IPS DF 4.7 (cell line): ENCODE data around the gene CHCT1.
"Not testable (repeated sequence)": the region's sequence is repeated elsewhere in the genome, so short reads cannot be mapped to it uniquely, and the experiment has no call there.

Source experiments
- DNase-seq: peaks from one replicate; pipeline ENCODE4 v3.0.0-alpha.2; 2013; ENCODE audit warnings: low spot score; ENCODE audit errors: extremely low read depth

The CHCT1 gene

DNA sequence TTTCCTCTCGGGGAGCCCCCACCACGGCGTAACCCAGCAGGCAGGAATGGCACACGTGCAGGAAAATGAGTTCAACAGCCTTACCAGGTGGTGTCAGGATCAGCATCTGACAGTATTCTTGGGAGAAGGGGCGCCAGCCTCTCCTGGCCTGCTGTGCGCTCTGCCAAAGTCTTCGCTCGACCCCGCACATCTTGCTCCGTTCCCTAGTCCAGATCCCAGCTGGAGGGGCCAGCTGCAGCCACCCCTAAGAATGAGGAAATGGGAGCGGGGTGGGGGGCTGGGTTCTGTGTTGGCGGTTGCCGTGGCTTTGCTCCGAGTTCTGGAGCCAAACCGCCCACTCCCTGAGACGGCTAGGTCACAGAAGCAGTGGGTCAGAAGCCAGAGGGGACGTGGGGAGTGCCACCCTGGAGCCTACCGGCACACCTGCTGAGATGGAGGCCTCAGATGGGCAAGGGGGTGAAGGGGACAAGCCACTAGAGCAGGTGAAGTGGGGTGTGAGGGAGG, at the start of gene CHCT1:
Gene CHCT1, plus strand, starts transcription at position 328 of the 504 bp plus-strand sequence. Its CDS starts 104 bp downstream, at position 432.
- no peak for DNase-seq

DNA sequence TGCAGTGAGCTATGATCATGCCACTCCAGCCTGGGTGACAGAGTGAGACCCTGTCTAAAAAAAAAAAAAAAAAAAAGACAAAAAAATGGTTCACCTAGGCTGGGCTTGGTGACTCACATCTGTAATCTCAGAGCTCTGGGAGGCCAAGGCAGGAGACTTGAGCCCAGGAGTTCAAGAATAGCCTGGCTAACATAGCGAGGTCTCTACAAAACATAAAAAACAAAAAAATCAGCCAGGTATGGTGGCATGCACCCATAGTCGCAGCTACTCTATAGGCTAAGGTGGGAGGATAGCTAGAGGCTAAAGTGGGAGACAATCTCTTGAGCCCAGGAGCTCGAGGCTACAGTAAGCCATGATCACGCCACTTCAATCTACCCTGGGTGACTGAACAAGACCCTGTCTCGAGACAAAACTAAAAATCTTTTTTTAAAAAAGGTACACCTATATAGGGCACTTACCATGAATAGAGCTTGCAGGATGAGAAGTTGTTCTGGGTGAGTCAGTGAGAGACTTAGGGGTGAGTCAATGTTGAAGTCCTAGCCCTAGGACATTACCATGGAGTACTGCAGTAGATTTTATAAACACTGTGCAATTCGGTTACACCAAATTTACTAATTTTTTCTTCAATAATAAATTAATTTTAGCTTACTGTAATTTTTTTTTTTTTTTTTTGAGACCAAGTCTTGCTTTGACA, 49.4 kb upstream of the CHCT1 start:
- DNase-seq = no peak

DNA sequence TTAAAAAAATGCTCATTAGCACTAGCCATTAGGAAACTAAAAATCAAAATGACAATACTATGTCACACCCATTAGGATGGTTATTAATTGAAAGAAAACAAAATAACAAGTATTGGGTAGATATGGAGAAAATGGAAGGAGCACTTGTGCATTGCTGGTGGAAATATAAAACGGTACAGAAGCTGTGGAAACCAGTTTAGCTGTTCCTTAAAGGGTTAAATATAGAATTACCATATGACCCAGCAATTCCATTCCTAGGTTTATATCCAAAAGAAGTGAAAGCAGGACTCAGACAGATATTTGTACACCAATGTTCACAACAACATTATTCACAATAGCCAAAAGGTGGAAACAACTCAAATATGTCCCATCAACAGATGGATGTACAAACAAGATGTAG, 44.1 kb upstream of the CHCT1 start:
- DNase-seq = not testable (repeated sequence)

DNA sequence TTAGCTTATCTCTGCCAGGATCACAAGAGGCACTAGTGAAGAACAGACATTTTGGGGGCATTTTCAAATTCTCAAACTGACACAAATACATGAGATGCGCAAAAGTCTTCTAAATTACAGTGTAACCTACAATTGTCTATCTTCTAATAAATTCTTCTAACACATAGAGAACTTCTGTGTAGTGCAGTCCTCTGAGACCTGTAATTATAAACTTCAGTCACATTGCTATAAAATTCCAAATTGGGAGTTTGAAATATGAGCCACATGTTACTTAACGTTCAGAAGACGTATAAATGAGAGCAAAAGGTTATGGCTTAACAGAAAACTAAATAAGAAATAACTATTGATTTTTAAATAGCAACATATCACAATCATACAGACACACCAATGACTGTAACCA, 42.8 kb upstream of the CHCT1 start:
- DNase-seq = not testable (repeated sequence)

DNA sequence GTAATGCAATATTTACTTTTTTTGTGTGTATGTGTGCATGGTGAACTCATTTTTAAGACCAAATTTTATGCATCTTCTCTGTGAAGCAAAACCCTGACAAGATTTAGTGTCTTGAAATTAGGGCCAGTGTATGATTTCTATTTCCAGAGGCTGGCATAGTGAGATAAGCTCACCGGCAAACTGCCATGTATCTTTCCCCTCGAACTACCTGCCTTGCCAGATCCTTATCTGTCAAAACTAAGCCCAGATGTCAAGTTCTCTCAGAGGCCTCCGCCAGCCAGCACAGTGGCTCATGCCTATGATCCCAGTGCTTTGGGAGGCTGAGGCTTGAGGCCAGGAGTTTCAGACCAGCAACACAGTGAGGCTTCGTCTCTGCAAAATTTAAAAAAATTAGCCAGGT, 40.3 kb upstream of the CHCT1 start:
- no peak for DNase-seq

DNA sequence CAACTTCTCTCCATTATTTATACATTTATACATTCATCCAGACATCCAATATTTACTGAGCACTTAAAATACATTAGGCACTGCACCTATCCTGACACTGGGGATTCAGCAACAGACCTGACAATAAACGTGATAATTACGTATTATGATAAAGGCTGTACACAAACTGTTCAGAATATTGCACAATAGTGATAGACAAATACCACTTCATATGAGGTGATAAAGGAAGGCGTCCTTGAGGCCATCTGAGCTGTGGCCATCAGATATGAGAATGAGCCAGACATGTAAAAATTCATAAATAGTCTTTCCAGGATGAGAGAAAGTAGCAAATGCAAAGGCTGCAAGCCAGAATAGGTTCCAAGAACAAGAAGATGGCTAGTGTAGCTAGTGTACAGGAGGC, 38.9 kb upstream of the CHCT1 start:
- no peak for DNase-seq

DNA sequence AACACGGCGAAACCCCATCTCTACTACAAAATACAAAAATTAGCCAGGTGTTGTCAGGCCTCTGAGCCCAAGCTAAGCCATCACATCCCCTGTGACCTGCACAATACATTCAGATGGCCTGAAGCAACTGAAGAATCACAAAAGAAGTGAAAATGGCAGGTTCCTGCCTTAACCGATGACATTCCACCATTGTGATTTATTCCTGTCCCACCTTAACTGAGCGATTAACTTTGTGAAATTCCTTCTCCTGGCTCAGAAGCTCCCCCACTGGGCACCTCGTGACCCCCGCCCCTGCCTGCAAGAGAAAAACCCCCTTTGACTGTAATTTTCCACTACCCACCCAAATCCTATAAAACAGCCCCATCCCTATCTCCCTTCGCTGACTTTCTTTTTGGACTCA, 37.4 kb upstream of the CHCT1 start:
- DNase-seq = peak; percentile 38

DNA sequence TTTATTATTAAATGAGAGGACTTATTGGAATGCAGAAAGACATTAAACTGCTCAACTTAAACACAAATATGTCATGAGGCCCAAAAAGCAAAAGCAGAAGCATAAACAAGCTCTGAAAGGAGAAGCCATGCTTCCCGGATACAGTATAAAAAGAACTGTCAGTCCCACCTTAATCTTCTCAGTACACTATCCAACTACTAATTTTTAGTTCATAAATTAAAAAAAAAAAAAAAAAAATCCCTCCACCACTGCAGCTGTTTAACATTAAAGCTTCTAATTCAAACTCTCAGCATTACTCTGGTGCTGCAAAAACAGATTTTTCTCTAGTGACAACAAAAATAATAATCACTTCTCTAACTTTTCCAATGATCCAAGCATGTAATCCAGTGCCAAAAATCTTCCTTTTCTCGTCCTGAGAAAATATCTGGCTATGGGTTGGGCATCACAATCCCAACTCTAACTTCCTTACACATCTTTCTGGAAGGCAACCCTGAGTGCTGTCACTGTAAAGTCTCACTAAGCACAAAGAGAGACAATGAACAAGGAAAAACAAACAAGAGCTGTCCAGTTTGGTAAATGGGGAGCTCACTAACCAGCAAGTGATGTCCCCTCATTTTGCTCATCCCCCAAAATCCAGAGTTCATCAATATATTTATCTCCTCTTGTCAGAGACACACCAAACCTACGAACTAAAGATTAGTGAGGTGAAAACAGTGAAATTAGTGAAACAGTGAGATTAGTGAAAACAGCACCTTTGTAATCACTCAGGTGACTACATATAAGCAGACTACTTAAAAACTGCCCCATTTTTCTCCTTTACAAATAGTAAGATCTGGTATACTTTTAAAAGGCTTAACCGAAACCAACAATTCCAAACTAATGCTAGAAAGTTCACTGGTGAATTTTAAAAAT, 35.9 kb upstream of the CHCT1 start:
- no peak for DNase-seq

DNA sequence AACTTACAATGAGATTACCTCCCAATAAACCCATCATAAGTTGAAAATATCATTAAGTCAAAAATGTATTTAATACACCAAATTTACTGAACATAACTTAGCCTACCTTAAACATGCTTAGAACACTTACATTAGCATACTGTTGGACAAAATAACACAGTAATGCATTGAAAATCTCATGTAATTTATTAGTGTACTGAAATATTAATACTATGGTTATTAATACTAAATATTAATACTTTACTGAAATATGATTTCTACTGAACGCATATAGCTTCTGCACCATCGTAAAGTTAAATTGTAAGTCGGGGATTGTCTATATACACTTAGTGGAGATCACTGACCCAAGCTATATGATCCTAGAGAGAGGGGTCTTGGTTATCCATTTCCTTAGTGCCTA, 34.6 kb upstream of the CHCT1 start:
- DNase-seq = no peak

DNA sequence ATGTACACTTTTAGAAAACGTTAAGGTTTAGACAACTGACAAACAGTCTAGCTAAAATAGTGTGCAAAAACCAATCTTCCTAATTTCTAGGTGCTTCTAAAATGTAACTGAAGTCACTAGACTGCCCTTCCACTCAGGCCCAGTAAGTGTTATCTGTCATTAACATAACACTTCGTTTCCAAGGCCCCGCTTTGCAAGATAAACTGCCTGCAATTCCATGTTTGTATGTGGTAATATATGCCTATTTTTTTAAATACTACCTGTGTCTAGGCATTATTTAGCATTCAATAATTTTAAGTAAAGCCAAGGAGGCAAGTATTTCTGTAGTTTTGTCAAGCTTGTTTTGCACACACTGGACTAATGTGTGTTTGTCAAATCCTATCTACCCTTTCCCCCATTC, 33.5 kb upstream of the CHCT1 start:
- DNase-seq = no peak

DNA sequence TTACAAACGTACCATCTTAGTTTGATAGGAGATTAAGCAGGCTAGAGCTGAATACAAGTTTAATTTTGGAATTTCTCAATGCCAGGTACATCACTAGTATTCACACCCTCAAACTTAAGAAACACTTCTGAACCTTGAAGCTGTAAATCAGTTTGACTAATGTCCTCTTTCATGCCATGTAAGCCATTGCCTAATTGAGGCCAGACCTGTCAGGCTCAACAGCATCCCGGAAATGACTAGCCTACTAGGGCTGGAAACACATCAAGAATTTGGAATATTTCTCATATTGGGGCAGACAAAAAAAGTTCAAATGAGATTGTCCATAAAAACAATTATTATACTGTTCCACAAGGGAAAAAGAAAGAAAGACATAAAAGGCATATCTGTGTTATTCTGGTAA, 32.1 kb upstream of the CHCT1 start:
- no peak for DNase-seq

DNA sequence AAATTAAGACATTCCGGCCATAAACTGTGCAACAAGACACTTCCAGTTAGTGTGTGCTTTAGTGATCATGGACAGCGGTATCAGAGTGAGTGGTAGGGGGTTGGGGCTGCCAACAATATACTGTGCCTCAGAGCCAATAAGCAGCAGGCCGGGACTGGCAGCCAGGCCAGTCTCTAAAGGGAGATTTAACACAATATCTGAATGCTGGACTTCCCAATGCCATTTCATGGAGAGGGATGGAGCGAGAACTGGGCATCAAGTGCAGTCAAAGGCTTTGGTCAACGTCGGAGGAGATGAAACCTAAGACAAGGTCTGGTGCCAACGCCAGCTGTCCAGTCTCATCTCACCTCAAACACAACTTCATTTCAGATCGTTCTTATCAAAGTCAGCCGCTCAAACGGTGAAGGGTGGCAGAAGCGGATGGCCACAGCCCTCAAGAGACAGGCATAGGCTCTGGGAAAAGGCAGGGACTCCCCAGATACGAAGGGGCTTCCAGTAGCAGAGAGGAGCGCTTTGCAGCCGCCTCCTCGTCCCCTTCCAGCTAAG, 31.3 kb upstream of the CHCT1 start:
- no peak for DNase-seq

DNA sequence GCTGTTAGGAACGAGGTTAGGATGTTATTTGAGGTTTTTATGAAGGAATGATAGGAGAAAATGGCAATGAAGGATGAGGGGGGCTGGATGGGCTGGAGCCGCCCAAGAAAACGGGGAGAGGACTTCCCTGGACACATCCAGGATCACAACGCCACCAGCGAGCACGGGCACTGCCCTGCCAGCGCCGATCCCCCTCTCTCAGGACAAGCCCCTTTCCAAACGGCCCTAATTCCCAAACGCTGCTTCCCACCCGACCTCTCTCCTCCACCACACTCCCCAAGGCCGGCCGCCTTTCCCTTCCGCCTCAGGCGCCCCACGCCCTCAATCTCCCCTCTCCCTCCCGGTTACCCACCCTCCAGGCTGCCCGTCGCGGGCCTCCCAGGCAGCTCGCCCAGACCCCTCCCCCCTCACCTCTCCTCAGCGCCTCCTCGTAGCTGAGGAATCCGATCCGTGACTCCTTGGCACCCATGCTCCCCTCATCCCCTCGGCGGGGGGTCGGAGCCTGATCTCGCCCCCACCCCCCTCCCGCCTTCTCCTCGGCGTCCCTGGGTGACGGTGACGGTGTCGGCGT, 30.7 kb upstream of the CHCT1 start:
- DNase-seq = no peak

DNA sequence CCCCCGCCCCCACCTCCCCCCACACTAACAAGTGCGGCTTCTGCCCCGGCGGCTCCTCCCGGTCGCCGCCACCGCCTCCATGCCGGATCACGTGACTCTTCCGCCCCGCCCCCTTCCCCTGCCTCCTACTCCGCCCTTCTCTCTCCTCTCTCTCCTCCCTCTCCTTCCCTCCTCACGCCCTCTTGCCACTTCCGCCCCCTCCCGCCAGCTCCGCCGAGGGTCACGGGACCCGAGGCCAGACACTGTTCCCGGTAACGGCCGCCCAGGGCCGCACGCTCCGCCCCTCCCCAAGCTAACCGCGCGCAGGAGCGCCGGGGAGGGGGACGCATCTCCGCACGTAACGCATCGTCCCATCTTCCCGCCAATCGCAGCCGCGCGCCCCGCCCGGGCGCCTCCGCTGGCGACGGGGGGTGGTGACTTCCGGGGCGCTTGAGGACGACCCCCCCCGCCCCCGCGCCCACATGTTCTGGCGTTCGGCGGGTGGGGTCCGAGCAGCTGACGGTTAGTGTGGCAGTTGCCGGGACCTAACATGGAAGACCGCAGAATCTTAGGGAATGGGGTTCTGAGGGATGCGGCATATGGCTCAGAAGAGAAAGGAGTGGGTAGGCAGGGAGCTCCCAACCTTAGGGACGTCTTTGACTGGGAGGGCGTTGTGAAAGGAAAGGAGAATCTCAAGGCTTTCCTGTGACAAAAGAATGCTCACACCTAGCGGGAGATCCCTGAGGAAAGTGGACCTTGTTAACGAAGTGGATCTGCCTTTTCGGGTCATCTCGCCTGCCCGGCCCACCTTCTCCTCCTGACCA, 30.0 kb upstream of the CHCT1 start, which contains the start of gene USP32:
Gene USP32, minus strand, starts transcription at position 92 of the 803 bp plus-strand sequence. CDS start 194 bp downstream, outside the sequence.
- peak; percentile 78 for DNase-seq

DNA sequence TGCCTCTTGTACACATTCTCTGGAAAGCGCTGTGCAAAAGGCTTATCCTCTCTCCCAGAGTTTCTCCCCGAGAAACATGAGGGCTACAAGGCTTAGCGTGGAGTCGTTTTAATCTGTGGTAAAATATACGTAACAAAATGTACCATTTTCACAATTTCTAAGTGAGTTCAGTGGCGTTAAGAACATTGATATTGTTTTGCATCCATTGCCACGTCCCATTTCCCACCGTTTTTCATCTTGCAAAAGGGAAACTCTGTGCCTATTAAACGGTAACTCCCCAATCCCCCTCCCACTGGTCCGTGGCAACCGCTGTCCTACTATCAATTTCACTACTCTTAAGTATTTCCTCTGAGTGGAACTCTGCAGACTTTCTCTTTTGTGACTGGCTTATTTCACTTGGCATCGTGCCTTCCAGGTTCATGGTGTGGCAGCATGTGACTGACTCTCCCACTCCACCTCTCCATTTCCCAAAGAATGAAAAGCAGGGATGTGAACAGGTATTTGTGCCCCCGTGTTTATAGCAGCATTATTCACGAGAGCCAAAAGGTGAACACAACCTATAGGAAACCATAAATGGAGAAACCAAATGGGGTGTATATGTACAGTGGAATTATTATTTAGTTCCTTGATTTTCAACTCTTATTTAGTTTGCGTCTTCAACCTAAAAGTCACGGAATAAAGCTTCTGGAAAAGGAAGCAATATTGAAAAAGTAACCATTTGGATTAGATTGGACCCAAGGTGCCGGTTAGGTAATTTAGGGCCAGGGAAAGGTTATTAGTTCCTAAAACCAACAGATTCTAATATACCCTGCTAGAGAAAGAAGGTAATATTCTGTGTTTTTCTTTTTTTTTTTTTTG, 29.2 kb upstream of the CHCT1 start:
- no peak for DNase-seq

DNA sequence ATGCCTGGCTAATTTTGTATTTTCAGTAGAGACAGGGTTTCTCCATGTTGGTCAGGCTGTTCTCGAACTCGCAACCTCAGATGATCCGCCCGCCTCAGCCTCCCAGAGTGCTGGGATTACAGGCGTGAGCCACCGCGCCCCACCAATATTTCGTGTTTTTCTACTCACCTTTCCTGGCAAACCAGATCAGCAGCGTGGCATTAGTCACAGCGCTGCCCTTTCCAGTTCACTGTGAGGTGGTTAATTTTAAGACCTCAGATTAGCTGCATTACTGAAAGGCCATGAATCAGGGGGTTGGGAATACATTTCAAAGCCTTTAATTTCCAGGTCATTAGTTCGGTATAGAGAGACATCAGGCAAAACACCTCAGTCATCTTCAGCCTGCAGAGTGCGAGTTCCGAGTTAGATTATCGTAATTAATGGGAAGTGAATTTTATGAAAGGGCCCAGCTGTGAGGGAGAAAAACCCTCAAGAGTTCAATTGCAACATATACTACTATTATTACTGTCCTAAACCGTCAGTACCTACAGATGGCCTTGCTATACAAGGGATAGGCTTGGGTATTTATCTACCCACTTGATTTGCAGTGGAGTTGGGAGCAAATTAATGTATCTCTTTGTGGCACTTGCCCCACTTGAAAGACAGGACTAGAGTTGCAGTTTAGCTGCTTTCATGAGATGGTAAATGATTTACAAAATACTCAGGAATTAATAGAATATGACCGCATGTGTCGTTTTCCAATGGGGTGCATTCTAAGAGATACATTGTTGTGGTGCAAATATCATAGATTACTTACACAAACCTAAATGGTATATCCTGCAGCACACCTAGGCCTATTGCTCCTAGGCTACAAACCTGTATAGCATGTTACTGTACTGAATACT, 28.2 kb upstream of the CHCT1 start:
- no peak for DNase-seq

DNA sequence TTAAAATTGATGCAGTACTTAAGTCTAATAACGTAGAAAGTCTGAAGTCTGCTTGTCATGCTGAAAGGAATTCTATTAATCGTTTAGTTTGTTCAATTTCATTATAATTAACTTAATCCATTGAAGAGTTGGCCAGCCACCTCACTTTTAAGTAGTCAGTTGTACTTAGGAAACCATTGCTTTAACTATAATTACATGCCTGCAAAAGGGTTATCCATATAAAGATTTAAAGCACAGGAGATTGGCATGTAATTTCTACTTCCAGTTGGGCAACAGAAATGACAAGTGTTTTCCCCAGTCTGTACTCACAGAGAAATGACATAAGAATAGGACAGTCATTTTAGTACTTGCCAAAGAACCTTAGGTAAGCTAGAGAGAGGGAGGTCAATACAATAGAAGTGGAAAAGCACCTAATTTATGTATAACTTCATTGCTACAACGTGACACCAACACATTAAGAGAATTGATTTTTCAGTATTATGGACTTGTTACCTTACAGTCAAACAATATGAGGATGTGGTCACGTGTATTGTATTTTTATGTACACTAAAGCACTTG, 26.7 kb upstream of the CHCT1 start:
- DNase-seq = no peak

DNA sequence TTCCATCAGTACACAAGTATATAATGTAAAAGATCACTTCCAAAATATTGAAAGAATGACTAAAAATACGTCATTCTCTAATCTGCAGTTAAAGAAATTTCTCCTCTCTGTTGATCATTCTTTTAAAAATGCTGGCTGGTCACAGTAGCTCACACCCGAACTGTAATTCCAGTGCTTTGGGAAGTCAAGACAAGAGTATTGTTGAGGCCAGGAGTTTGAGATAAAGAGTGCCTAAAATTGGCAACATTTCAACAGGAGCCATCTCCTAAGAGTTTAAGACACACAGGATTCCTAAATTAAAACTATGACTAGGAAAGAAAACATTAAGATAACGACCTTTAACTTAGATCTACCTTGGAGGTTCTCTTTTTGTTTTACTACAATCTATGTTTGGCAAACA, 25.9 kb upstream of the CHCT1 start:
- no peak for DNase-seq
